GM21526 (cell line): Measurements from ENCODE around the gene HDGFL3.
"Not testable (repeated sequence)": the region's sequence is repeated elsewhere in the genome, so short reads cannot be mapped to it uniquely, and the experiment has no call there.

Experiments
- ATAC-seq: cut with Tn5 transposase; IDR thresholded peaks from one replicate; pipeline ENCODE4 v1.9.1; 2021; ENCODE audit warnings: moderate library complexity; ENCODE audit not compliant: unreplicated experiment, low FRiP score

HDGFL3 gene

GRCh38 chr15:83207660-83208366 is at the start of gene HDGFL3:
HDGFL3 (minus strand) TSS chr15:83207823; CDS start chr15:83207414, 409 bp downstream.
- no peak for ATAC-seq

- ATAC-seq, result no peak
Measured at GRCh38 chr15:83250781-83251180, 43.2 kb upstream of the HDGFL3 start.

GRCh38 chr15:83249030-83249343 is 41.4 kb upstream of the HDGFL3 start:
- ATAC-seq, result no peak

GRCh38 chr15:83248151-83249029 is 40.8 kb upstream of the HDGFL3 start:
- no peak for ATAC-seq

GRCh38 chr15:83243634-83244033 is 36.0 kb upstream of the HDGFL3 start:
- ATAC-seq, result no peak

DNA sequence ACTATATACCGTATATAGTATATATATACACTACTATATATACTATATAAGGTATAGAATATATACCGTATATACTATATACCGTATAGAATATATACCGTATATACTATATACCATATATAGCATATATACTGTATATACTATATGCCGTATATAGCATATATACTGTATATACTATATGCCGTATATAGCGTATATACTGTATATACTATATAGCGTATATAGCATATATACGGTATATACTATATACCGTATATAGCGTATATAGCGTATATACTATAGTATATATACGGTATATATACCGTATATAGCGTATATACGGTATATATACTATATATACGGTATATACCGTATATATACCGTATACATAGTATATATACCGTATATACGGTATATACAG is 22.6 kb upstream of the HDGFL3 start:
- ATAC-seq, result no peak

GRCh38 chr15:83225449-83225848 is 17.8 kb upstream of the HDGFL3 start:
- no peak for ATAC-seq

DNA sequence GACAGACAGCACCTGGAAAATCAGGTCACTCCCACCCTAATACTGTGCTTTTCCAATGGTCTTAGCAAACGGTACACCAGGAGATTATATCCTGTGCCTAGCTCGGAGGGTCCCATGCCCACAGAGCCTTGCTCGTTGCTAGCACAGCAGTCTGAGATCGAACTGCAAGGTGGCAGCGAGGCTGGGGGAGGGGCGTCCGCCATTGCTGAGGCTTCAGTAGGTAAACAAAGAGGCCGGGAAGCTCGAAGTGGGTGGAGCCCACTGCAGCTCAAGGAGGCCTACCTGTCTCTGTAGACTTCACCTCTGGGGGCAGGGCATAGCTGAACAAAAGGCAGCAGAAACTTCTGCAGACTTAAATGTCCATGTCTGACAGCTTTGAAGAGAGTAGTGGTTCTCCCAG is 14.2 kb upstream of the HDGFL3 start:
- ATAC-seq, result not testable (repeated sequence)

DNA sequence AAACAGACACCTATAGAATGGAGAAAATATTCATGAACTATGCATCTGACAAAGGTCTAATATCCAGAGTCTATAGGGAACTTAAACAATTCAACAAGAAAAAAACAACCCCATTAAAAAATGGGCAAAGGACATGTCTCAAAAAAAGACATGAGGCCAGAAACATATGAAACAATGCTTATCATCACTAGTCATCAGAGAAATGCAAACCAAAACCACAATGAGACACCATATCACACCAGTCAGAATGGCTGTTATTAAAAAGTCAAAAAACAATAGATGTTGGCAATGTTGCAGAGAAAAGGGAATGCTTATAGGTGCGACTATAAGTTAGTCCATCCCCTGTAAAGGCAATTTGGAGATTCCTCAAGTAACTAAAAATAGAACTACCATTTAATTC is 11.4 kb upstream of the HDGFL3 start:
- no peak for ATAC-seq

DNA sequence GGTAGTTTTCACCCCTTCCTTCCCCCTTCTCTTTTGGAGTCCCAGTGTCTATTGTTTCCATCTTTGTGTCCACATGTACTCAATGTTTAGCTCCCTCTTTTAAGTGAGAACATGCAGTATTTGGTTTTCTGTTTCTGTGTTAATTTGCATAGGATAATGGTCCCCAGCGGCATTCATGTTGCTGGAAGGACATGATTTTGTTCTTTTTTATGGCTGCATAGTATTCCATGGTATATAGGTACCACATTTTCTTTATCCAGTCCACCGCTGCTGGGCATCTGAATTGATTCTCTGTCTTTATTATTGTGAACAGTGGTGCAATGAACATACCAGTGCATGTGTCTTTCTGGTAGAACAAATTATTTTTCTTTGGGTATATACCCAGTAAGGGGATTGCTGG is 7.7 kb upstream of the HDGFL3 start:
- no peak for ATAC-seq

GRCh38 chr15:83210619-83211018 is 3.0 kb upstream of the HDGFL3 start:
- no peak for ATAC-seq

GRCh38 chr15:83209333-83209732 is 1.7 kb upstream of the HDGFL3 start:
- ATAC-seq, result no peak

DNA sequence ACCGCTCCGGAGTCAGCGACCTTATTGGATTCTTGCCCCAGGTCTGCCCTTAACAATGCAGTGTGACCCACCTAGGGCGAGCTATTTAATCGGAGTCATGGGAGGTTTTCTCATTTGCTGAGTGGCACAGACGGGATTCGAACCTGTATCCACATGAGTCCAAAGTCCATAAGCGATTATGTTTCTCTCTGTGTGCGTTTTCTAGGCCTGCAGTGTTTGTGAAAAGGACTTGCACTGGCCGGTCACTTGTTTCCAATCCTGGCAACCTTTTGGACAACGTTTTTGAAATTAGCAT is 691 bp upstream of the HDGFL3 start:
- ATAC-seq, result no peak

- no peak for ATAC-seq
Measured at GRCh38 chr15:83207009-83207659, 489 bp downstream of the HDGFL3 start.

DNA sequence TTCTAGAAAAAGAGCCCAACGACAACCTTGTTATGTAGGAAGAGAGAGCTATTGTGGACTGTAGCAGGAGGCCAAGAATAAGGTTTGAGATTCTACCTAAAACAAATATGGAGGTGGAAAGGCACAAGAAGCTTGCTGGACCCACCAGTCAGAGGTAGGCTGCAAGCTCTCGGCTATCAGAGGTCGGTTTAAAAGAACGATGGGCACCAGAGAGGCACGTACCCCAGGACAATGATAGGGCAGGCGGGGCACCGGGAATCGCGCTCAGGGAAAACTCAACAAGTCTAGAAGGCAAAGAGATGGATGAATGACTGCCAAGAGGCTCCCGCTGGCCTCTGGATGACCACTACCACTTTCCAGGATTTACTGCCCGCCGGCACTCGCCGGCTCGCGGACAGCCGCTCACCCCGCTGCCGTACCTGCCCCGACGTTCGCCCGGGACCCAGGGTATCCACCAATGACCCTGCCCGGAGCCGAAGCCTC is 1.1 kb downstream of the HDGFL3 start:
- no peak for ATAC-seq

DNA sequence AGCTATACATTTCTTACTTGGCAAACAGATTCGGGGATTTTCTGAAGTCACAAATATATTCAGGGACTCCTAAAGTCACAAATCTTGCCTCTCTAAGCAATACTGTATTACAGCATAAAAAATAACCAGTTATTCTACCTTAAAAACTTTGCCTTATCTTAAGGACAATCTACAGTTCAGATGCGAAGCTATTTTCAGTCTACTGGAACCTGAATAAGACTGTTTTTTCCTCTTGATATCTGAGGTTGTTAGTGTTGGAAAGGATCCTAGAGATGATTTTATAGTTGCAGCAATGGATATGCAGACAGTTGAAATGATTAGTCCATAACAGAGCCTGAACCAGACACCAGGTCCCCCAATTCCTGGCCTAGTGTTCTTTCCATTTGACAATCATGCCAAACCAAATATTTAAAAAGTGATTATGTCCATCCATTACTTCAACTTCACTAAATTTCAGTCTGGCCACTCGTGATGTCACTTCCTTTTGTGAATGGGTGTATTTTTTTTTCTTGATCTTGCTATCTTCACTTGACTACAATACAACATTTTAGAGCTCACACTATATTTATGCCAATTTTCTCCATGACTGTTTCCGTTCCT is 1.8 kb downstream of the HDGFL3 start:
- no peak for ATAC-seq

DNA sequence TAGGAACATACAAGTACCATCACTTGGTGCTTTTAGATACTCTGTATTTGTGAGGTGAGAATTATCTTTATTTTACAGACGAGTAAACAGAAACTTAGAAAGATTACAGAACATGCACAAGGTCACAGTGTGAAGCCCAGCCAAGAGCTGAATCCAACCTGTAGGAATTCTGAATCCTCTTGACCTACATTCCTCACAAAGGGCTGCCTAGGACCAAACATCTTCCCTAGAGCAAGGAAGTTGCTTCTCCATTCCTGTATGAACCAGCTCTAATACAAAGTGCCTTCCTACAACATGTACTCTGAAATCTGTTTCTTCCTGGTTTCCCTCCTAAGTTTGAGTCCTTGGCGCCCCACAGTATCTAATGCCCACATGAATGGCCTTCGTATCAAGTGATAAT is 2.9 kb downstream of the HDGFL3 start:
- ATAC-seq, result no peak

DNA sequence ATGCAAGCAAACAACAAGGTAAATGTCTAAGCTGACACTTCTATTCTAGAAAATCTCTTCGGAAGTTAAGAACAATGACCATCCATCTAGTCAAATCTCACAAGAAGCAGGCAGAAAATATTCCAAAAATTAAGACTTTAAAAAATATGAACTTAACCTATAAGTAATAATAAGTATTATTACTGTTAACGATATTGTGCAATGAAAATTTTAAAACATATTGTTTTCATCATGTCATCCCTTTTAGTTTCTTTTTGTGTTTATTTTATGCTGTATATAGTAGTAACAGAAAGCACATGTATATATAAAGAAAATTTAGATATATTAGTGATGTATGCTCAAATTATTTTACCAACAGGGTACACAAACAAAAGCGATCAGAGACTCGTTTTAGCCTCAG is 4.1 kb downstream of the HDGFL3 start:
- no peak for ATAC-seq

- ATAC-seq, result no peak
Measured at GRCh38 chr15:83200589-83200988, 7.0 kb downstream of the HDGFL3 start.

- no peak for ATAC-seq
Measured at GRCh38 chr15:83200162-83200561, 7.5 kb downstream of the HDGFL3 start.

DNA sequence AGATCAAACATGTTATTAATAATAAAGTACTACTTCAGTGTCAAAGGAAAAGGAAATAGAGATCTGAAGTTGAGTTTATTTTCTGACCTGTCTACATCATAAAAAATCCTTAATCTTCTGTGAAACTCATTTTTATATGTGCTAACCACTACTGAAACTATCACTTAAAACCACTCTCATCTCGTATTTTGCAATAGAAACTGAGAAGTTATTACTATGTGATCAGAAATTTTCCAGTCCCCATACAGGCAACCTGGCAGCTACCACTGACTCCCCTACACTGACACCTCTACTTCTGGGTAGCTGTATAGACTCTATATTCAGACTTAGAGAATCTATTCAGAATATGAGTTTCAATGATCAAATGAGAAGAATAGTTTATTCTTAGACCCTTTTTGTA is 8.3 kb downstream of the HDGFL3 start:
- ATAC-seq, result peak; percentile 74
